Stimulated activated CD4-positive, alpha-beta T cell treated with anti-CD3 and anti-CD28 coated beads, Interleukin-4, amount 100 ng/mL, for 1 hour (primary cell): ENCODE data around the gene KIAA0232.
A peak's percentile ranks its signal among the peaks of the same experiment; 100 is the strongest.

Experiments
- DNase-seq: peaks from one replicate; pipeline ENCODE4 v3.0.0-alpha.2; 2020

KIAA0232 gene

DNA sequence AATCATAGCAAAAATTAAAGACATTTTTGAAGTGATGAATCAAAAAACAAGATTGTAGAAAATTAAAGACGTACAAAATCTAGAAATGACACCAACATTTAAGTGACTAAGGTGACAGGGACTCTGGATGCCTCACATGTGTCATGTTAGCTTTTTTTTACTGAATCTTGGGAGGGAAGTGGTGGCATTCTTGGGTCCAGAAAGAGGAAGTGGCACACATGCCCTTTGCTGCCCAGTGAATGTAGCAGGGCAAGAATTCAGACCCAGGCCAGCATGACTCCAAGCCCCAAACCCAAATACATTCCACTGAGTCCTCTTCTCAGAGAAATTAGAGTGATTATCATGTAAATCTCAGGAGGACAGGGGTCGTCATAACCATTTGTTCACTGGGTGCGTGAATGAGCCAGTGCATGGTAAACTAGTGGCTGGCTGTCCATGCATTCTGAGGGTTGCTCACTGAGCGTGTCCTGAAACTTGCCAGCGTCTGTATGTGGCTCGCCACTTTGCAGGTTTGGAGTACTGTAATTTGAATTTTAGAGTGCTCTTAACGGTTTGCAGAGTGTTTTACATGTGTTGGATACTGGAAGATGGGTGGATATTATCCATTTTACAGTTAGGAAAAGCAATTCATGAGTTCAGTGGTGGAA, 71.7 kb downstream of the KIAA0232 start:
- no peak for DNase-seq

- no peak for DNase-seq
These were observed 73.3 kb downstream of the KIAA0232 start for GRCh38 chr4:6855692-6856297.

DNA sequence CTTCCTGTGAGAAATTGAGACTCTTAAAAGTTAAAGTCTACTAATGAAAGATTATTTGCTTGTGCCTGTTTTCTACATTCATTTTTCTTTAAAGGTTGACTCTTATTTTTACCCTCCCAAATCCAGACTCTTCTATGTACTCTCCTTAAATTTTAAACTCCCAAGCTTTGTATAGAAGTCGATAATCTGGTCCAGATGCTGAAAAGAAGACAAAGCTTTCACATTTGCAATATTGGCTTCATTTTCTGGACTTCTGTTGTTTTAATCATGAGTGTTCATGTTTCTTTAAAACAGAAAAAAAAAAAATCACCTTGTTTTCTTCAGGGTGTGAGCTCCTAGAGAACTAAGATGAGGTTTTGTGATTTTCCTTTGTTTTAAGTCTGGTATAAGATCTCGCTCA, 73.9 kb downstream of the KIAA0232 start:
- no peak for DNase-seq

- DNase-seq: no peak
These were observed 74.7 kb downstream of the KIAA0232 start for GRCh38 chr4:6857009-6857882.

DNA sequence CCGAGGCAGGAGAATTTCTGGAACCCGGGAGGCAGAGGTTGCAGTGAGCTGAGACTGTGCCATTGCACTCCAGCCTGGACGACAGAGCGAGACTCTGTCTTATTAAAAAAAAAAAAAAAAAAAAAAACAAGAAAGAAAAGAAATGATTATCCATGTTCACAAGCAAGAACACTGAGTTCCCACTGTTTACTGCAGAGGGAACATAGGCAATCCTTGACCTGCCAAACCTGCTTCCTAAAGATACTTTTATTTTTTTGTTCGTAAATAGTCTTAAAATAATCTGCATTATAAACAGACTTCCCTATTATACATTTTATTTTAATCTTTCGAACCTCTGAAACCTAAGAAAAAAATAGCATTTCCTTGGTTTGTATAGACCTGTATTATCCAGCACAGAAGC, 76.5 kb downstream of the KIAA0232 start:
- DNase-seq: no peak

DNA sequence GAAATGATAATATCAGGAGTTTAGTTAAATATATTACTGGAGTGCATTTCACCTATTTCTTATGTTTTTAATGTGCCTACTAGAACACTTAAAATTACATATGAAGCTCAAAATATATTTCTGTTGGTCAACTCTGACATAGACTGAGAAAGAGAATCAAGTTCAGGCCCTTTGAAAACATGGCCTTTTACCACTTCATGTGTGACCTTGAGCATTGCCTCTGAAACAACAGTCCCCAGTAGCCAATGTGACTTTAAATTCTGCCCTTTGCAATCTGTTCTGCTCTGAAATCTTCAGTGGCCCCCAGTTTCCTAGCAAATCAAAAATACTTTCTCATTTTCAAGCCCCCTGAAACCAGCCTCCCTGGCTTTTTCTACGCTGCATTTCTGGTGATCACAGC, 77.0 kb downstream of the KIAA0232 start:
- no peak for DNase-seq

GRCh38 chr4:6868386-6868785, 85.9 kb downstream of the KIAA0232 start:
- no peak for DNase-seq

DNA sequence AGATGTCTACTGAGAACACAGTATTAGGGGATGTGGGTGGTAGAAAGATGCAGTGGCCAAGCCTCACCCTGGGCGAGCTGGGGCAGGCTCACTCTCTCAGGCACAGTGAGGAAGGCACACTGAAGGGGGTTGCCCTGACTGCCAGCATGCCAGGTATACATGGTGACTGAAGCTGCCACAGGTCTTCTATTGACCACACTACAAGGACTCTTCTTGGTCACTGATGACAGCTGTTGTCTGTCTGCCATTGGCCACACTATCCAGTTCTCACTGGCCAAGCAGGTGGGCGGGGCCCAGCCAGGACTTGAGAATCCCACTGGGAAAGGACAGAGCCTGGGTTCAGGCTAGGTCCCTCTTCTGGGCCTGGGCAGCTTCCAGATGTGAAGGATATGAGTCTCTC, 87.4 kb downstream of the KIAA0232 start:
- DNase-seq: no peak

- no peak for DNase-seq
These were observed 90.8 kb downstream of the KIAA0232 start for GRCh38 chr4:6873291-6873690.

- DNase-seq: peak; percentile 85
These were observed 91.4 kb downstream of the KIAA0232 start for GRCh38 chr4:6873792-6874461.

DNA sequence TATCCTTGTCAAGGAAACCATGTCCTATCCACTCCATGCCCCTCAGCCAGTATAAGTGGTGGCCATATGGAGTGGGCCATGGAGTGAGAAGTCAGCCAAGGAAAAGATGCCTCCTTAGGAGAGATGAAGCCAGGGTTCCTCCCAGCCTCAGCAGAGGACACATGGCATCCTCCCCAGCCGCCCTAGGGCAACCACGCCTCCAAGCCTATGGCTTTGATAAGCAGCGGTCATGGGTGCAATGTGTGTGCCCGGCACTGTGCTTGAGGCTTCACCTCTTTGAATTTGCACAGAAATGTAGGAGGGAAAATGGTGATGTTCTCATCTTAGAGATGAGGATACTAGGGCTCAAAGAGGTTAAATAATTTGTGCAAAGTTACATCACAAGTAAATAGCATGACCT, 92.5 kb downstream of the KIAA0232 start:
- DNase-seq: no peak

GRCh38 chr4:6875431-6875831, 92.9 kb downstream of the KIAA0232 start:
- DNase-seq: no peak

DNA sequence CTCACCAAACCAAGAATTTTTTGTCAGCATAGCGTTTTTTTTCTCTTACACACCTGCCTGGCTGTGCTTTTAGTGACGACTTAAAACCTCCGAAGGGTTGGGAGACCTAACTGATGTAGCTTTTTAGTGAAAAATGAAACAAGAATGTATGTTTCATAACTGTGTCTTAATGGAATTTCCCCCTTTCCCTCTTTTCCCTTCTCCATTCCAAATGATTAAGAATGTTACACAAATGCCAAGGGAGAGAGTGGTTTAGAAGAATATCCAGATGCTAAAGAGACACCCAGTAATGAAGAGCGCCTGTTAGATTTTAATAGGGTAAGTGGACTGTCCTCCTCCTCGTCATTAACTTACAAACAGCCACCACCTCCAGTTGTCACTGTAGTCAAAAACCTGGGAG, 93.9 kb downstream of the KIAA0232 start:
- DNase-seq: no peak

DNA sequence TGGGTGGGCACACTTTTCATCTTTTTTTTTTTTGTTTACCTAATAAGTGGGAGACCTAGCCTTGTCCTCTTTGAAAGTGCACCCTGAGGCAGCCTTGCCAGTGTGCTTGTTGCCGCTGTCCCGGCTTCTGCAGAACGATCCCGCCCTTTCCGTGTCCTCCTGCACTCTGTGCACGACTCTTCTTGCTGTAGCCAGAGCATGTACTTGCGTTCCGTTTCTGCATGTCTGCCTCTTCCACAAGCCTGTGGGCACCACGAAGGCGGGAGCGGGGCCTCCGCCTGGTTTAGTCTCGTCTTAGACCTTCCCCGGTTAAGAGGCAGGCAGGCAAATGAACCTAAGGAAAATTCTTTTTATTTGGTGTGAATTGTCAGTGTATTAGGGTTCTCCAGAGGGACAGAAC, 94.5 kb downstream of the KIAA0232 start:
- DNase-seq: no peak

GRCh38 chr4:6878451-6879059, 96.0 kb downstream of the KIAA0232 start:
- DNase-seq: no peak

DNA sequence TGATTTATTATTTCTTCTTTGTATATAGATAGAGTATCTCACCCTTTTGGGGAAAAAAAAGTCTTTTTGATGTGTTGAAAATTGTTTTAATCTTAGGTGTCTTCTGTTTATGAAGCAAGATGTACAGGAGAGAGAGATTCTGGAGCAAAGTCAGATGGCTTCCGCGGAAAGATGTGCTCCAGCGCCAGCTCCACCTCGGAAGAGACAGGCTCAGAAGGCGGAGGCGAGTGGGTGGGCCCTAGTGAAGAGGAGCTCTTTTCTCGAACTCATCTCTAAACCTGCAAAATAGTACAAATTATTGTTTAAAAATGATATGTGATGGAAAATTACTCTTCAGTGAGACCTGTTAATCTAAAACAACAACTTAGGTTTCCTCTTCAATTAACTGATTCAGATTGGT, 98.2 kb downstream of the KIAA0232 start:
- no peak for DNase-seq

- DNase-seq: no peak
These were observed 99.4 kb downstream of the KIAA0232 start for GRCh38 chr4:6881908-6882307.

GRCh38 chr4:6884341-6884870, 101.9 kb downstream of the KIAA0232 start:
- no peak for DNase-seq

GRCh38 chr4:6885953-6886557, 103.5 kb downstream of the KIAA0232 start:
- no peak for DNase-seq

DNA sequence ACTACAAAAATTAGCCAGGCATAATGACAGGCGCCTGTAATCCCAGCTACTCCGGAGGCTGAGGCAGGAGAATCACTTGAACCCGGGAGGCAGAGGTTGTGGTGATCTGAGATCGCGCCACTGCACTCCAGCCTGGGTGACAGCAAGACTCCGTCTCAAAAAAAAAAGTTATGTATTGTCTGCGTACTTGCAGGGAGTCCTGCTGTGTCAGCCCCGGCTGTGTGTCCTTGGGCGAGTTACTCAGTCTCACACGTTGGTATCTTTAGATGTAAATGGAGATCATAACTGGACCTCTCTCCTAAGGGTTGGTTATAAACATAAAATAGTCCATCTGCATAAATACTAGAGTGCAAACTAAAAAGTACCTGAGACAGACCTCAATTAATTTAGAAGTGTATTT, 104.4 kb downstream of the KIAA0232 start:
- no peak for DNase-seq

DNA sequence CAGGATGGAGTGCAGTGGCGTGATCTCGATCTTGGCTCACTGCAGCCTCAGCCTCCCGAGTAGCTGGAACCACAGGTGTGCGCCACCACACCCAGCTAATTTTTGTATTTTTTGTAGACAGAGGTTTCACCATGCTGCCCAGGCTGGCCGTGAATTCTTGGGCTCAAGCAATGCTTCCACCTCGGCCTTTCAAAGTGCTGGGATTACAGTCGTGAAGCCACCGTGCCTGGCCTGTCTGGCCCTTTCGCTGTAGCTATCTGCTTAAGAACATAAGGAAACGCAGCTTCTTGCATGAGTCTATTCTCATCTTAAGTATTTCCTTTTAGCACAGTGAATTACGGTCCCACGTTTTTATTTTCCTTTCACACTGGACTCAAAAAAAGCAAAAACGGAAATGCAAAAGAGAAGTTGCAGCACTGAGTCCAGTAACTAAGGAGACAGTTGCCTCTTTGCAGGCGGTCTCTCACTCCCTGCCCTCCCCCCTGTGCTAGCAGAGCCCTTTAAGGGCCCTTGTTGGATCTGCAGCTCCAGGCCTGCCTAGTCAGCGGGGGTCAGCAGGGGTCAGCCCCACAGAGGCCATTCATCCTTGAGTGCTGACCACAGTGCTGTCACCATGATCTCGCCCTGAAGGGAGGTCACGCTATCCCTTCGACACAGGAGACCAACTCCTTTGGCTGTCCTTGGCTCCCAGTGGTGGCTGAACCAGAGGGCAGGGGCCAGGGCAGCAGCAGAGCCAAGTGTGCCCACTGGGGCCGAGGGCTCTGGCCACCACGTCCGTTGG, 105.3 kb downstream of the KIAA0232 start:
- DNase-seq: no peak
